NCI-H1105 treated with DMSO at 0.1 percent for 48 hours (cell line): ENCODE results near the gene SYPL1.

ENCODE experiments used
- DNase-seq: peaks from one replicate; lab custom pipeline; 2025; lab: John Stamatoyannopoulos, UW

SYPL1 gene

GRCh38 chr7:106050002-106050745 is 61.9 kb downstream of the SYPL1 start:
- no peak for DNase-seq

DNA sequence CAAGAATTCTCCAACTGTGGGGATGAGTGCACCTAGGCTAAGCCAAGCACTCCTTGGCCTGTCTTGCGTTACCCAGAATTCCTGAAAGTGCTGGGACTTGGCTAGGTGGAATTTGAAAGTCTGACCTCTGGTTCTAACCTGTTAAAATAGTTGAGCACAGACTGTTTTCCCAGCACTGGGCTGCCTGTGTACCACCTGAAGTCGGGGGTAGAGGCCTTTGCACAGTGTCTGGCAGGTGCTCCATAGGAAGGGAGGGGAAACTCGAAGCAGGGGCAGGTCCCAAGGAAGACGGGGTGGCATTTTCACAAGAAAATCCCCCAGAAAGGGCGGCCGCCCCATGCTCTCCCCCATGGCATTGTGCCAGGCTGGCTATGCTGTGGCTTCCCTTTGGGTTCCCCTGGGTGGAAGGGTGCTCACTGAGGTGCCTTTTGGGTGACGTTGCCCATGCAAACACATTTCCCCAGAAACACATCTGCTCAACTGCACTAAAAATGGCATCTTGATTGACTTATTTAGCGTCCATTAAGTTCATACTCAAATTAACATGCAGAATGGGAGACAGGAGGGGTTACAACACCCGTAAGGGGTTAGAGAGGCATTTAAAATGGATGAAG is 62.9 kb downstream of the SYPL1 start:
- no peak for DNase-seq

GRCh38 chr7:106048706-106049020 is 63.4 kb downstream of the SYPL1 start:
- no peak for DNase-seq

DNA sequence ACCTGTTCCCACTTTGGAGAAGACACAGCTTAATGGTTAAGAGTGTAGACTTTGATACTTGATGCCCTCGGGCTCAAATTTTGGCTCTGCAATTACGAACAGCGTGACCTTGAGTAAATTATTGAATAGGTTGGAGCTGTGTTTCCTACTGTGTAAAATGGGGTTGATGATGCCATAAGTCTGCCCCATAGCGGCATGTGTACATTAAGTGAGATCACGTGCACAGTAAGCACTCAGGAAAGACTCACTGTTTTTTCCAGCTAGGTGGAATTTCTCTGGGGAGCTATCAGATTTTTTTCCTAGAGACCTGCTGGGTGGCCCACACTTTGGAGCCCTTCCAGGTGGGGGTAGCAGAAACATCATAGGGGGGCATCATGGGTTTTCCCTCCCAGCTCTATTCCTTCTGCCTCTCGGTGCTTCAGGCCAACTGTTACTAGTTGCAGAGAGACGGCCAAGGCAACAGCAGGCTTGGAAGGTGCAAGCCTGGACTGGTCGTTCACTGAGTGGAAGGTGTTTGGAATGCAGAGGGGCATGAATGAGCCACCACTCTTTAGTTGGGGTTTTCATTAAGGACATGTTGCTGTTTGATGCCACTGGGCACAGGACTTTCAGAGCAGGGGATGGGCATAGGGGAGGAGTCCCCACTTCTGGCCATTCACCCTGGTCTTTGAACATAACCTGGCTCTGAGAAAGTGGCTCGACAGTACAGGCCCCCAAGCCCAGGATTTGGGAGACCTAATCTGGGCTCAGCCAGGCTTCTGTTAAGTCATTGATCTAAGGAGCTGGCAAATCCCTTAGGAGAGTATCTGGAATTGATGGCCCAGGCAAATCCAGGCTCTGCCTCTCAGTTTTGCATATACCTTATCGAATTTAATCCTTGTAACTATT is 64.0 kb downstream of the SYPL1 start:
- peak; percentile 47 for DNase-seq

GRCh38 chr7:106047184-106047583 is 64.9 kb downstream of the SYPL1 start:
- DNase-seq: no peak

DNA sequence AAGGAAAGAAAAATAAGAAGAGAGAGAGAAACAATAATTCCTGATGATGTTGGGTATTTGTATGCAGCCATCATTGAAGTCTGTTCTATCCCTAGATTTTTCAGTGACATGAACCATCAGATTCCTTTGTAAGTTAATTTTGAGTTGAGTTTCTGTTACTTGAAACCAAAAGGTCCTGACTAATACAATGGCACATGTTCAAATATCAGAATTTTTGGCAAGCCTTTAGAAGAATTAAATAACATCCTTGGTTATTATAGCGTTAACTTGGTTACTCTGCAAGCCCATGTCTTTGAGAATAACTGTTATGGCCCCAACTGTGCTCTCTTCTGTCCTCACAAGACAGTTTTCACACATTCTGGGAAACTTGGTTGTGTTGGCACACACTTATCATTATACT is 66.5 kb downstream of the SYPL1 start:
- no peak for DNase-seq

- no peak for DNase-seq
Observed at GRCh38 chr7:106045139-106045538, 67.0 kb downstream of the SYPL1 start.

- DNase-seq: no peak
Observed at GRCh38 chr7:106042196-106042611, 69.9 kb downstream of the SYPL1 start.

DNA sequence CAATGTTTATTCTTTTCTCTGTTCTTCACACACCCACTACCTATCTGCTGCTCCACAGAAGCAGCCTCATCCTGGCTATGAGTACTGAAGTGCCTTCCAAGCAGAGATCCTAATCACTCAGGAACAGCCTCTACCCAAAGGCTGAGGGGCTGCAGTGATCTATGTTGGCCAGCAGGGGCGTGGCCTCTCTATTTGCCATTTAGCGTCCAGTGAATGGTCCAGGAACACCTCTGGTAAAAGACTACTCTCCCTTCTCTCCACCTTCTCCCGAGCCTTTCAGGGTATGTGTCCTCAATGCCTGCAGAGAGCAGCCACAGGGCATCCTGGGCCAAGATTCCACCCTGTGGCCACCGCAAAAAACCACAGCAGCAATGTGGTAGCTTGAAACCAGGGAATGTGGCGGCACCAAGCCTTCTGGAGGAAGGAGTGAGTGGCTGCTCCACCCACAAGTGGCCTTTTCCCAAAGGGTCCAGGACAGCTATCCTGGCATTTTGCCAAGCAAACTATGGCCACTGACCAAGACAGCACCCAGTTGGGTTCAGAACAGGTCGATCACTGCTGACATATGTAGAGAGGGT is 70.9 kb downstream of the SYPL1 start:
- DNase-seq: peak; percentile 49
